ENCODE measurements around the gene PLXNA2. TPM values are rescaled to one million over a fixed set of nuclear protein-coding genes. Genes with fewer than 3 reads are reported as not detected.

The PLXNA2 gene
- total and polyA plus RNA-seq, 2 donors (not counting 3 experiments of a cell fraction or from before 2014, with no cell fraction given), result 42.6 to 229 TPM

GRCh38 chr1:208085655-208086515 lies 158.3 kb downstream of the PLXNA2 start:
- Histone ChIP-seq H3K27ac (ENCODE audit: insufficient read depth, low read depth, low read length) (no peak overlapping the region), H3K79me2 (ENCODE audit: control insufficient read depth, insufficient read depth, low read length) (no peaks in the 10 kb centered on the region), H3K4me2 (ENCODE audit: insufficient read depth, low read length) (no peak overlapping the region), H3K9me3 (replicated peaks; ENCODE audit: control insufficient read depth, insufficient read depth, low read length) (no peaks in the 10 kb centered on the region), H3K4me1 (ENCODE audit: control insufficient read depth, extremely low read depth, insufficient read depth, low read length) (no peaks in the 10 kb centered on the region), H2AFZ (ENCODE audit: low read depth, low read length) (no peak overlapping the region), H3K4me3 (replicated peaks in 1 of 3; ENCODE audit: insufficient read depth in 1 of 3, low read depth in 1 of 3, low read length in 3 of 3) (no peak overlapping the region), H3K36me3 (ENCODE audit: control insufficient read depth in 2 of 2, extremely low read depth in 1 of 2, insufficient read depth in 2 of 2, low read length in 2 of 2) (peaks cover 26 to 41% of the 10 kb centered on the region in 2 experiments), H3K9ac (replicated peaks; ENCODE audit: extremely low read depth, insufficient read depth, low read length) (no peak overlapping the region), H3K27me3 (ENCODE audit: control insufficient read depth in 2 of 2, insufficient read depth in 2 of 2, low read length in 2 of 2) (no peaks in the 10 kb centered on the region), H4K20me1 (replicated peaks; ENCODE audit: control insufficient read depth, extremely low read depth, insufficient read depth, low read length) (no peaks in the 10 kb centered on the region), H3K9me1 (replicated peaks; ENCODE audit: control insufficient read depth, extremely low read depth, insufficient read depth, low read length) (no peaks in the 10 kb centered on the region)
- intact Hi-C loops (cut with micrococcal nuclease) (no loop called here), dilution Hi-C loops (cut with MboI; ENCODE audit: extremely low pct_ligation_motif_present, low sequenced_read_pairs) (no loop called here)
- DNase-seq (ENCODE audit: low read depth, low spot score), result no peak
- TF ChIP-seq JUN (IDR thresholded peaks at IDR 0.05; ENCODE audit: borderline replicate concordance, insufficient read depth, insufficient read length, low read depth) (no peak), MYC (IDR thresholded peaks at IDR 0.05; ENCODE audit: low read depth, low read length) (no peak)
- no peak for FAIRE-seq
- ChIA-PET CTCF (interaction anchor here (0.8 to 1.8 kb wide), 4 partner anchors 10 to 160 kb away, joined by 3 to 8 read pairs (median 3); no protein-coding TSS in a partner anchor), POLR2A (no interaction called here)
- BruUV-seq (replicated peaks), result no TSS peak

DNA sequence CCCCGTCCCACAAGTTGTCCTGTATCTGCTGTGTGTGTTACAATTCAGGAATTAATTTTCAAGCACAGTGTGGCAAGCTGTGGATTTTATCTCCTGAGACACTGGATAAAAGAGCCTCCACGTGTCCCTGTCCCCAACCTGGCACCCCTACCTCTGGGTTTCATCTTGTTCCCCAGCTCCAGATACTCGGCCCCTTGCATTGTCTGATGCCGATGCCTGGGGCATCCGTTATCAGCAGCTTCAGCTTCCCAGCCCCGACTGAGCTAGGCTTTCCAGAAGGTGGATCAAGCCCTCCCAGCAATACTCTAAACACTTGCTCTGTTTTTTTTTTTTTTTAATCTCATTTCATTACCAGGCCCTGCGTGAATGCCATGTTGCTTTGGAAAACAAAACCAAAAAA lies 159.4 kb downstream of the PLXNA2 start:
- Histone ChIP-seq H3K4me2 (ENCODE audit: insufficient read depth, low read length) (no peak overlapping the region), H3K9ac (replicated peaks; ENCODE audit: extremely low read depth, insufficient read depth, low read length) (no peak overlapping the region), H4K20me1 (replicated peaks; ENCODE audit: control insufficient read depth, extremely low read depth, insufficient read depth, low read length) (no peaks in the 10 kb centered on the region), H3K36me3 (ENCODE audit: control insufficient read depth in 2 of 2, extremely low read depth in 1 of 2, insufficient read depth in 2 of 2, low read length in 2 of 2) (peaks cover 27 to 41% of the 10 kb centered on the region in 2 experiments), H3K27ac (ENCODE audit: insufficient read depth, low read depth, low read length) (no peak overlapping the region), H3K27me3 (ENCODE audit: control insufficient read depth in 2 of 2, insufficient read depth in 2 of 2, low read length in 2 of 2) (no peaks in the 10 kb centered on the region), H3K4me1 (ENCODE audit: control insufficient read depth, extremely low read depth, insufficient read depth, low read length) (no peaks in the 10 kb centered on the region), H3K4me3 (replicated peaks in 1 of 3; ENCODE audit: insufficient read depth in 1 of 3, low read depth in 1 of 3, low read length in 3 of 3) (no peak overlapping the region), H3K9me1 (replicated peaks; ENCODE audit: control insufficient read depth, extremely low read depth, insufficient read depth, low read length) (no peaks in the 10 kb centered on the region), H3K9me3 (replicated peaks; ENCODE audit: control insufficient read depth, insufficient read depth, low read length) (no peaks in the 10 kb centered on the region), H2AFZ (ENCODE audit: low read depth, low read length) (no peak overlapping the region), H3K79me2 (ENCODE audit: control insufficient read depth, insufficient read depth, low read length) (no peaks in the 10 kb centered on the region)
- FAIRE-seq (no peak), DNase-seq (ENCODE audit: low read depth, low spot score) (no peak)
- dilution Hi-C loops (cut with MboI; ENCODE audit: extremely low pct_ligation_motif_present, low sequenced_read_pairs) (no loop called here), intact Hi-C loops (cut with micrococcal nuclease) (no loop called here)
- no TSS peak for BruUV-seq (replicated peaks)
- CTCF ChIA-PET, result interaction anchor here (0.7 to 1.2 kb wide), 4 partner anchors 9 to 160 kb away, joined by 3 to 5 read pairs (median 4); no protein-coding TSS in a partner anchor
- no peak for TF ChIP-seq FOS (IDR thresholded peaks at IDR 0.05; ENCODE audit: borderline replicate concordance, insufficient read depth, low read length)
- TF ChIP-seq, protein P1, sequence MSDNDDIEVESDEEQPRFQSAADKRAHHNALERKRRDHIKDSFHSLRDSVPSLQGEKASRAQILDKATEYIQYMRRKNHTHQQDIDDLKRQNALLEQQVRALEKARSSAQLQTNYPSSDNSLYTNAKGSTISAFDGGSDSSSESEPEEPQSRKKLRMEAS (IDR thresholded peaks at IDR 0.05; ENCODE audit: insufficient read depth, insufficient read length), result no peak
- TF ChIP-seq GATA2 (IDR thresholded peaks at IDR 0.05; ENCODE audit: insufficient read depth, insufficient read length, low read depth, low read length), result no peak
- no peak for TF ChIP-seq EZH2 (IDR thresholded peaks at IDR 0.05; ENCODE audit: borderline replicate concordance, low read depth, low read length, severe bottlenecking)
- POLR2A ChIA-PET, result no interaction called here
